ENCODE measurements around the gene C1QTNF1. TPM values are rescaled to one million over a fixed set of nuclear protein-coding genes. Genes with fewer than 3 reads are reported as not detected.
A peak's percentile ranks its signal among the peaks of the same experiment; 100 is the strongest.

Gene C1QTNF1
- total RNA-seq, 1 experiment from 2014 or later, result 6.3 TPM

DNA sequence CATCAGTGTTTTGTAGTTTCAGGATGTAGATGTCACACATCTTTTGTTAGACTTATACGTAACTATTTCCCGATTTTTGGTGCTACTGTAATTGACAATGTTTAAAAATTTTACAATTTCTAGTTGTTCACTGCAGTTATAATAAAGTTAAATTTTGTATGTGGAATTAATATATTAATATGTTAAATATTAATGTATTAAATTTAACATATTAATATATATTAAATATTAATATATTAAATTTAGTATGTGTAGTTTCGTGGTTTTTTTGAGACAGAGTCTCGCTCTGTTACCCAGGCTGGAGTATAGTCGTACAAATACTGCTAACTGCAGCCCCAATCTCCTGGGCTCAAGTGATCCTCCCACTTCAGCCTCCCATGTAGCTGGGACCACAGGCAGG is 38.6 kb upstream of the C1QTNF1 start:
- BruUV-seq (replicated peaks), result no TSS peak
- Histone ChIP-seq H3K4me3 (ENCODE audit: low read depth, low read length, poor library complexity, severe bottlenecking) (no peak overlapping the region), H3K4me1 (ENCODE audit: insufficient read depth, low read length, poor library complexity, severe bottlenecking) (peaks cover 15% of the 10 kb centered on the region), H3K9me3 (ENCODE audit: low read depth, low read length, poor library complexity, severe bottlenecking) (no peaks in the 10 kb centered on the region), H3K36me3 (ENCODE audit: insufficient read depth, low read length, poor library complexity, severe bottlenecking) (no peaks in the 10 kb centered on the region), H3K27me3 (replicated peaks; ENCODE audit: insufficient read depth, low read depth, low read length, poor library complexity) (no peaks in the 10 kb centered on the region), H3K27ac (ENCODE audit: low read depth, low read length, poor library complexity, severe bottlenecking) (no peak overlapping the region)
- ChIA-PET POLR2A (ENCODE audit: low non-redundant PET) (no interaction called here), CTCF (interaction anchor here (0.6 kb wide), 1 partner anchor 76 kb away, joined by 6 read pairs; no protein-coding TSS in a partner anchor)
- TF ChIP-seq, protein P1, sequence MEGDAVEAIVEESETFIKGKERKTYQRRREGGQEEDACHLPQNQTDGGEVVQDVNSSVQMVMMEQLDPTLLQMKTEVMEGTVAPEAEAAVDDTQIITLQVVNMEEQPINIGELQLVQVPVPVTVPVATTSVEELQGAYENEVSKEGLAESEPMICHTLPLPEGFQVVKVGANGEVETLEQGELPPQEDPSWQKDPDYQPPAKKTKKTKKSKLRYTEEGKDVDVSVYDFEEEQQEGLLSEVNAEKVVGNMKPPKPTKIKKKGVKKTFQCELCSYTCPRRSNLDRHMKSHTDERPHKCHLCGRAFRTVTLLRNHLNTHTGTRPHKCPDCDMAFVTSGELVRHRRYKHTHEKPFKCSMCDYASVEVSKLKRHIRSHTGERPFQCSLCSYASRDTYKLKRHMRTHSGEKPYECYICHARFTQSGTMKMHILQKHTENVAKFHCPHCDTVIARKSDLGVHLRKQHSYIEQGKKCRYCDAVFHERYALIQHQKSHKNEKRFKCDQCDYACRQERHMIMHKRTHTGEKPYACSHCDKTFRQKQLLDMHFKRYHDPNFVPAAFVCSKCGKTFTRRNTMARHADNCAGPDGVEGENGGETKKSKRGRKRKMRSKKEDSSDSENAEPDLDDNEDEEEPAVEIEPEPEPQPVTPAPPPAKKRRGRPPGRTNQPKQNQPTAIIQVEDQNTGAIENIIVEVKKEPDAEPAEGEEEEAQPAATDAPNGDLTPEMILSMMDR (conservative IDR thresholded peaks at IDR 0.05; ENCODE audit: low read depth, low read length), result no peak
- TF ChIP-seq EZH2 (IDR thresholded peaks at IDR 0.05; ENCODE audit: borderline replicate concordance, low read depth, low read length, poor library complexity, severe bottlenecking), result no peak
- no peak for DNase-seq (ENCODE audit: low spot score)
- intact Hi-C loops (cut with micrococcal nuclease; ENCODE audit: unreplicated experiment), result no loop called here

DNA sequence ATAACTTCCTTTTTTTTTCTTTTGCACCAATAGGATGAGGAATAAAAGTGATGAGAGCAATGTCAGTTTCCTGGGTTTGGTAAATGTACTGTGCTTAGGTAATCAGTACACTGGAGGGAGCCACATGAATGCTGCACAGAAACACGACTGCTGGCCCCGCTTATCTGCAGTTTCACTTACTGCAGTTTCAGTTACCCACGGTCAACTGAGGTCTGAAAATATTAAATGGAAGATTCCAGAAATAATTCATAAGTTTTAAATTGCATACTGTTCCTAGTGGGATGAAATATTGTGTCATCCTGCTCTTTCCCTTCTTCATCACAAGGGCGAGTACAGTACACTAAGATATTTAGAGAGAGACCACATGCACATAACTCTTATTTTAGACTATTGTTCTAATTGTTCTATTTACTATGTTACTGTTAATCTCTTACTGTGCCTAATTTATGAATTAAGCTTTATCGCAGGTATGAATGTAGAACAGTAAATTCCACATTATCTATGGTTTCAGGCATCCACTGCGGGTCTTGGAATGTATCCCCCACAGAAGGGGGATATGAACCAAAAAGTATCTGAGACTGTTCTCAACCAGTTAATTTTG is 37.8 kb upstream of the C1QTNF1 start:
- Histone ChIP-seq H3K36me3 (ENCODE audit: insufficient read depth, low read length, poor library complexity, severe bottlenecking) (peaks cover 3% of the 10 kb centered on the region), H3K27me3 (replicated peaks; ENCODE audit: insufficient read depth, low read depth, low read length, poor library complexity) (no peaks in the 10 kb centered on the region), H3K9me3 (ENCODE audit: low read depth, low read length, poor library complexity, severe bottlenecking) (no peaks in the 10 kb centered on the region), H3K4me3 (ENCODE audit: low read depth, low read length, poor library complexity, severe bottlenecking) (peak overlapping the region; percentile 29), H3K4me1 (ENCODE audit: insufficient read depth, low read length, poor library complexity, severe bottlenecking) (peaks cover 14% of the 10 kb centered on the region), H3K27ac (ENCODE audit: low read depth, low read length, poor library complexity, severe bottlenecking) (peak overlapping the region; percentile 58)
- BruUV-seq (replicated peaks), result TSS peak; percentile 36
- intact Hi-C loops (cut with micrococcal nuclease; ENCODE audit: unreplicated experiment), result no loop called here
- TF ChIP-seq EZH2 (IDR thresholded peaks at IDR 0.05; ENCODE audit: borderline replicate concordance, low read depth, low read length, poor library complexity, severe bottlenecking), result no peak
- TF ChIP-seq, protein P1 (conservative IDR thresholded peaks at IDR 0.05; ENCODE audit: low read depth, low read length), result peak; percentile 23; the same call in 1 of the 2 replicates
- CTCF ChIA-PET, result interaction anchor here (0.6 kb wide), 1 partner anchor 75 kb away, joined by 6 read pairs; no protein-coding TSS in a partner anchor
- POLR2A ChIA-PET (ENCODE audit: low non-redundant PET), result no interaction called here
- peak; percentile 33 for DNase-seq (ENCODE audit: low spot score)

DNA sequence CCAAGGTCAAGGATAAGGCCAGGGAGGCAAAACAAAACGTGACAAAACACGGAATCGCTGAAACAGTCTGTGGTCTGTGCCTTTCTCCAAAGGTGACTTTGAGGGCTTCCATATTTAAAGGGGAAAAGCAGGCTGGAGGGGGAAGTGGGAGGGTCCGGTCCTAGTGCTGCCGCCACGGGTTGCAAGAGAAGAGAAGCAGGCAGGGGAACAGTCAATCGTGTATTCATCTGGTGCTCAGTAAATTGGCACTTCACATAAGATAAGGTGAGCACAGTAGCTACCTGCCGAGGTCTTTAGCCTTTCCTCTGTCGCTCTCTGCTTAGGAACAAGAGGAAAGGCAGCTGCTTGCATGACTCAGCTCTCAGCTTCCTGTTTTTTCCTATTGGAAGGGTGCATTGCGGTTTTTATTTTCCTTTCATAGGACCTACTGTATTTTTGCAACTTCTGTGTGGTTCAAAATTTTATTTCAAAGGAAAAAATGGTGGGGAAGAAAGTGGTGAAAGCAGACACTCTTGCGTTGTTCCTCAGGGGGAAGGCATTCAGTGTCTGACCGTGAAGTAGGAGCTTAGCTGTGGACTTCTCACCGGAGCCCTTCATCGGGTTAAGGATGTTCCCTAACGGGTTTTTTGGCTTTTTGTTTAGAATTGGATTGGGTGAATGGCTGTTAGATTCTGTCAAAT is 37.2 kb upstream of the C1QTNF1 start:
- Histone ChIP-seq H3K27ac (ENCODE audit: low read depth, low read length, poor library complexity, severe bottlenecking) (peak overlapping the region; percentile 58), H3K27me3 (replicated peaks; ENCODE audit: insufficient read depth, low read depth, low read length, poor library complexity) (no peaks in the 10 kb centered on the region), H3K4me3 (ENCODE audit: low read depth, low read length, poor library complexity, severe bottlenecking) (peak overlapping the region; percentile 29), H3K4me1 (ENCODE audit: insufficient read depth, low read length, poor library complexity, severe bottlenecking) (peaks cover 14% of the 10 kb centered on the region), H3K36me3 (ENCODE audit: insufficient read depth, low read length, poor library complexity, severe bottlenecking) (peaks cover 9% of the 10 kb centered on the region), H3K9me3 (ENCODE audit: low read depth, low read length, poor library complexity, severe bottlenecking) (no peaks in the 10 kb centered on the region)
- peak; percentile 40 for DNase-seq (ENCODE audit: low spot score)
- TF ChIP-seq, protein P1 (conservative IDR thresholded peaks at IDR 0.05; ENCODE audit: low read depth, low read length), result no peak
- no peak for TF ChIP-seq EZH2 (IDR thresholded peaks at IDR 0.05; ENCODE audit: borderline replicate concordance, low read depth, low read length, poor library complexity, severe bottlenecking)
- BruUV-seq (replicated peaks), result TSS peak; percentile 97
- intact Hi-C loops (cut with micrococcal nuclease; ENCODE audit: unreplicated experiment), result no loop called here
- CTCF ChIA-PET, result no interaction called here
- POLR2A ChIA-PET (ENCODE audit: low non-redundant PET), result interaction anchor here (0.6 kb wide), 1 partner anchor 11 kb away, joined by 5 read pairs; no protein-coding TSS in a partner anchor
